Kidney (tissue), 14 donors: ENCODE measurements around the gene ANO2. TPM values are rescaled to one million over a fixed set of nuclear protein-coding genes. Genes with fewer than 3 reads are reported as not detected.
A peak's percentile ranks its signal among the peaks of the same experiment; 100 is the strongest.
"Not testable (repeated sequence)": the region's sequence is repeated elsewhere in the genome, so short reads cannot be mapped to it uniquely, and the experiment has no call there.

Experiments used
- DNase-seq, 5 donors: peaks; one replicate each; pipeline ENCODE4 v3.0.0-alpha.2; 2013 to 2020
- FAIRE-seq: peaks from 2 replicates; lab custom pipeline; 2012; peaks lifted over from hg19 to GRCh38; lab: Jason Lieb, UNC
- H3K27ac ChIP-seq, 2 donors: one replicate each; pipeline ENCODE4 v1.7.0; 2013; ENCODE audit warnings: low read depth in 2 of 2, low read length in 2 of 2, inconsistent platforms in 1 of 2
- H3K27me3 ChIP-seq: one replicate; pipeline ENCODE4 v1.7.1; 2013; ENCODE audit warnings: low read length, inconsistent platforms; ENCODE audit not compliant: control insufficient read depth, insufficient read depth
- H3K36me3 ChIP-seq, 3 donors: one replicate each; pipeline versions ENCODE4 v1.7.0 to v1.7.1; 2013; ENCODE audit warnings: low read length in 3 of 3, control low read depth in 1 of 3, inconsistent platforms in 1 of 3; ENCODE audit not compliant: insufficient read depth in 3 of 3, control insufficient read depth in 2 of 3
- H3K4me1 ChIP-seq, 3 donors: one replicate each; pipeline versions ENCODE4 v1.7.0 to v1.7.1; 2013; ENCODE audit warnings: low read length in 3 of 3, inconsistent platforms in 1 of 3, low read depth in 1 of 3; ENCODE audit not compliant: control insufficient read depth in 2 of 3, insufficient read depth in 2 of 3
- H3K4me3 ChIP-seq, 3 donors: one replicate each; pipeline versions ENCODE4 v1.7.0 to v1.8.1; 2013; ENCODE audit warnings: low read length in 3 of 3, control low read depth in 1 of 3, inconsistent platforms in 1 of 3
- H3K9ac ChIP-seq, 3 donors: one replicate each; pipeline versions ENCODE4 v1.7.0 to v1.7.1; 2013; ENCODE audit warnings: low read length in 3 of 3, control low read depth in 1 of 3, inconsistent platforms in 1 of 3
- H3K9me3 ChIP-seq, 3 donors: one replicate each; pipeline versions ENCODE4 v1.7.0 to v1.7.1; 2013; ENCODE audit warnings: low read length in 3 of 3, control low read depth in 1 of 3, inconsistent platforms in 1 of 3; ENCODE audit not compliant: control insufficient read depth in 2 of 3, insufficient read depth in 1 of 3
- intact Hi-C: fragments of 100-400 bp; cut with DNase I; formaldehyde crosslinking; loops from one replicate; pipeline ENCODE4 v1.11.1; 2022
- polyA plus RNA-seq: library from polyadenylated mRNA; stranded (reverse); fragments of 350-450 nt; fragmentation: Illumina TruSeq; extraction: RNeasy Lipid Tissue Mini Kit (QIAGEN cat#74804); gene quantifications from one replicate; pipeline ENCODE4 v1.2.3, GENCODE V29; 2014; ENCODE audit warnings: low read depth, low replicate concordance; ENCODE audit not compliant: insufficient read depth
- total RNA-seq: library from RNA; stranded (reverse); fragmentation: NEBNext Ultra II Directional; extraction: Animal tissue kit (Norgen Biotek cat#: 25700); gene quantifications from one replicate; pipeline ENCODE4 v1.2.1, GENCODE V29; 2021
- TF ChIP-seq, protein P1 (sequence below): IDR thresholded peaks from 3 replicates; pipeline ENCODE4 v1.5.1; 2012; ENCODE audit warnings: mild to moderate bottlenecking, moderate library complexity, borderline replicate concordance; ENCODE audit not compliant: insufficient read depth; ENCODE audit errors: extremely low read depth
- donor health status: control.
- donor health status: control.
- donor health status: control.
- donor health status: control.
- donor health status: control.
- donor health status: DM: yes; HTN: yes; CAD: no.
- donor health status: Normal renal cell carcinoma (clear cell type).

ANO2 gene
- total and polyA plus RNA-seq, 2 donors from 2014 or later = 0.34 to 4.4 TPM

GRCh38 chr12:5549011-5549410 is 396.0 kb downstream of the ANO2 start:
- no peak overlapping the region for H3K27ac ChIP-seq
- FAIRE-seq = no peak
- H3K27me3 ChIP-seq = no peaks in the 10 kb centered on the region
- intact Hi-C loops = no loop called here
- no peak overlapping the region for H3K4me3 ChIP-seq
- no peaks in the 10 kb centered on the region for H3K9me3 ChIP-seq
- no peak overlapping the region for H3K9ac ChIP-seq
- H3K4me1 ChIP-seq = no peaks in the 10 kb centered on the region
- H3K36me3 ChIP-seq = no peaks in the 10 kb centered on the region
- DNase-seq = no peak
- TF ChIP-seq, protein P1, sequence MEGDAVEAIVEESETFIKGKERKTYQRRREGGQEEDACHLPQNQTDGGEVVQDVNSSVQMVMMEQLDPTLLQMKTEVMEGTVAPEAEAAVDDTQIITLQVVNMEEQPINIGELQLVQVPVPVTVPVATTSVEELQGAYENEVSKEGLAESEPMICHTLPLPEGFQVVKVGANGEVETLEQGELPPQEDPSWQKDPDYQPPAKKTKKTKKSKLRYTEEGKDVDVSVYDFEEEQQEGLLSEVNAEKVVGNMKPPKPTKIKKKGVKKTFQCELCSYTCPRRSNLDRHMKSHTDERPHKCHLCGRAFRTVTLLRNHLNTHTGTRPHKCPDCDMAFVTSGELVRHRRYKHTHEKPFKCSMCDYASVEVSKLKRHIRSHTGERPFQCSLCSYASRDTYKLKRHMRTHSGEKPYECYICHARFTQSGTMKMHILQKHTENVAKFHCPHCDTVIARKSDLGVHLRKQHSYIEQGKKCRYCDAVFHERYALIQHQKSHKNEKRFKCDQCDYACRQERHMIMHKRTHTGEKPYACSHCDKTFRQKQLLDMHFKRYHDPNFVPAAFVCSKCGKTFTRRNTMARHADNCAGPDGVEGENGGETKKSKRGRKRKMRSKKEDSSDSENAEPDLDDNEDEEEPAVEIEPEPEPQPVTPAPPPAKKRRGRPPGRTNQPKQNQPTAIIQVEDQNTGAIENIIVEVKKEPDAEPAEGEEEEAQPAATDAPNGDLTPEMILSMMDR = no peak

- Histone ChIP-seq H3K9me3 (no peaks in the 10 kb centered on the region), H3K27ac (no peak overlapping the region), H3K36me3 (no peaks in the 10 kb centered on the region), H3K4me3 (no peak overlapping the region), H3K4me1 (no peaks in the 10 kb centered on the region), H3K27me3 (no peaks in the 10 kb centered on the region), H3K9ac (no peak overlapping the region)
- TF ChIP-seq, protein P1 = no peak
- FAIRE-seq (no peak), DNase-seq (no peak)
- intact Hi-C loops = no loop called here
These were observed 396.7 kb downstream of the ANO2 start for GRCh38 chr12:5548152-5548943.

GRCh38 chr12:5546616-5547015 is 398.4 kb downstream of the ANO2 start:
- TF ChIP-seq, protein P1 = no peak
- Histone ChIP-seq H3K4me3 (no peak overlapping the region), H3K27me3 (no peaks in the 10 kb centered on the region), H3K27ac (no peak overlapping the region), H3K36me3 (no peaks in the 10 kb centered on the region), H3K9ac (no peak overlapping the region), H3K9me3 (no peaks in the 10 kb centered on the region), H3K4me1 (no peaks in the 10 kb centered on the region)
- intact Hi-C loops = no loop called here
- no peak for FAIRE-seq
- DNase-seq = no peak

DNA sequence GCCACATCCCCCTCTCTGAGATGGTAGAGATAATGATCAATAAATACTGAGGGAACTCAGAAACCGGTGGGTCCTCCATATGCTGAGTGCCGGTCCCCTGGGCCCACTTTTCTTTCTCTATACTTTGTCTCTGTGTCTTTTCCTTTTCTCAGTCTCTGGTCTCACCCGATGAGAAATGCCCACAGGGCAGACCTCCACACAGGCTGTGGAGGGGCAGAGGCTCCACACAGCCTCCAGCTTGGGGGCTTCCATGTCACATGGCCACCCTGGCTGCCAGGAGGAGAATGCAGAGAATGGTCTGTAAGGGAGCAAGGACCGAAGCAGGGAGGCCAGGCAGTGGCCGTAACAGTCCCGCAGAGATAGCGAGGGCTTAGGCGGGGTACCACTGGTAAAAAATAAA is 407.3 kb downstream of the ANO2 start:
- intact Hi-C loops = no loop called here
- H3K4me1 ChIP-seq = no peaks in the 10 kb centered on the region
- no peak overlapping the region for H3K9ac ChIP-seq
- no peaks in the 10 kb centered on the region for H3K27me3 ChIP-seq
- no peaks in the 10 kb centered on the region for H3K9me3 ChIP-seq
- FAIRE-seq = no peak
- no peak overlapping the region for H3K27ac ChIP-seq
- no peak overlapping the region for H3K4me3 ChIP-seq
- no peaks in the 10 kb centered on the region for H3K36me3 ChIP-seq
- no peak for DNase-seq
- TF ChIP-seq, protein P1 = no peak

DNA sequence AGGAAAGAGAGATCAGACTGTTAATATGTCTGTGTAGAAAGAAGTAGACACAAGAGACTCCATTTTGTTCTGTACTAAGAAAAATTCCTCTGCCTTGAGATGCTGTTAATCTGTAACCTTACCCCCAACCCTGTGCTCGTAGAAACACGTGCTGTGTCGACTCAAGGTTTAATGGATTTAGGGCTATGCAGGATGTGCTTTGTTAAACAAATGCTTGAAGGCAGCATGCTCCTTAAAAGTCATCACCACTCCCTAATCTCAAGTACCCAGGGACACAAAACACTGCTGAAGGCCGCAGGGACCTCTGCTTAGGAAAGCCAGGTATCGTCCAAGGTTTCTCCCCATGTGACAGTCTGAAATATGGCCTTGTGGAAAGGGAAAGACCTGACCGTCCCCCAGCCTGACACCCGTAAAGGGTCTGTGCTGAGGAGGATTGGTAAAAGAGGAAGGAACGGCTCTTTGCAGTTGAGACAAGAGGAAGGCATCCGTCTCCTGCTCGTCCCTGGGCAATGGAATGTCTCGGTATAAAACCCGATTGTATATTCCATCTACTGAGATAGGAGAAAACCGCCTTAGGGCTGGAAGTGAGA is 407.9 kb downstream of the ANO2 start:
- H3K4me3 ChIP-seq, H3K27me3 ChIP-seq, H3K36me3 ChIP-seq, intact Hi-C loops, H3K4me1 ChIP-seq, H3K9me3 ChIP-seq, FAIRE-seq, H3K27ac ChIP-seq, H3K9ac ChIP-seq: not testable (repeated sequence)
- DNase-seq = peak in 2 of 5 donors; percentile 35 to 40
